Measurements from ENCODE around the gene CD151.

- TF ChIP-seq REST (IDR thresholded peaks at IDR 0.05; ENCODE audit: insufficient read depth in 1 of 2, low read depth in 2 of 2, low read length in 2 of 2) (no peak), TAF1 (IDR thresholded peaks at IDR 0.05; ENCODE audit: borderline replicate concordance, insufficient read depth, low read length) (no peak)
Measured at GRCh38 chr11:873706-874105, 41.0 kb downstream of the CD151 start.

All from PFSK-1 (cell line).